HepG2 (cell line): ENCODE data around the gene AASDHPPT. TPM values are rescaled to one million over a fixed set of nuclear protein-coding genes. Genes with fewer than 3 reads are reported as not detected.
A peak's percentile ranks its signal among the peaks of the same experiment; 100 is the strongest.

Experiments
- AHR ChIP-seq: IDR thresholded peaks from 2 replicates; pipeline ENCODE4 v1.6.1; 2018; ENCODE audit warnings: missing genetic modification reagents, missing compliant biosample characterization
- ATAD3A ChIP-seq: sonication (generic); formaldehyde crosslinking; IDR thresholded peaks from 2 replicates; pipeline ENCODE4 v1.4.0; 2020; ENCODE audit warnings: missing genetic modification reagents
- GABPB1 ChIP-seq: IDR thresholded peaks from 2 replicates; pipeline ENCODE4 v1.6.1; 2016; ENCODE audit warnings: mild to moderate bottlenecking, missing genetic modification reagents, moderate library complexity, missing compliant biosample characterization
- HOXA3 ChIP-seq: sonication (generic); formaldehyde crosslinking; IDR thresholded peaks from 2 replicates; pipeline ENCODE4 v1.5.0; 2020; ENCODE audit warnings: missing genetic modification reagents
- PATZ1 ChIP-seq: sonication (generic); formaldehyde crosslinking; IDR thresholded peaks from 2 replicates; pipeline ENCODE4 v1.4.0; 2020; ENCODE audit warnings: missing genetic modification reagents
- PAXIP1 ChIP-seq: sonication (generic); formaldehyde crosslinking; conservative IDR thresholded peaks from 2 replicates; pipeline ENCODE4 v1.4.0; 2020; ENCODE audit warnings: mild to moderate bottlenecking, missing genetic modification reagents, moderate library complexity
- POLR2A ChIP-seq, 2 experiments: IDR thresholded peaks; 2 replicates each; pipeline ENCODE4 v1.6.1; 2011; ENCODE audit warnings: low read depth in 2 of 2, low read length in 2 of 2, mild to moderate bottlenecking in 1 of 2, moderate library complexity in 1 of 2; ENCODE audit not compliant: insufficient read depth in 1 of 2
- RBM39 ChIP-seq: fragments of 200-400 bp; formaldehyde crosslinking; IDR thresholded peaks from one replicate; pipeline ENCODE4 v1.6.1; 2018; ENCODE audit warnings: antibody characterized with exemption, mild to moderate bottlenecking, low read depth, low read length; ENCODE audit not compliant: poor library complexity, severe bottlenecking
- SALL2 ChIP-seq: sonication (generic); formaldehyde crosslinking; IDR thresholded peaks from 2 replicates; pipeline ENCODE4 v1.8.1; 2023; ENCODE audit warnings: mild to moderate bottlenecking, missing genetic modification reagents, inconsistent platforms
- SAP130 ChIP-seq: IDR thresholded peaks from 2 replicates; pipeline ENCODE4 v1.6.1; 2016; ENCODE audit warnings: low read depth
- ZNF274 ChIP-seq: sonication (generic); formaldehyde crosslinking; IDR thresholded peaks from 2 replicates; pipeline ENCODE4 v1.5.1; 2020; ENCODE audit warnings: mild to moderate bottlenecking, missing genetic modification reagents
- ZNF335 ChIP-seq: sonication (generic); formaldehyde crosslinking; IDR thresholded peaks from 2 replicates; pipeline ENCODE4 v1.4.0; 2020; ENCODE audit warnings: missing genetic modification reagents
- ZNF501 ChIP-seq: sonication (generic); formaldehyde crosslinking; IDR thresholded peaks from 2 replicates; pipeline ENCODE4 v1.5.1; 2020; ENCODE audit warnings: mild to moderate bottlenecking, moderate library complexity, missing genetic modification reagents
- ZNF644 ChIP-seq: IDR thresholded peaks from 2 replicates; pipeline ENCODE4 v1.6.1; 2016; ENCODE audit warnings: low read depth
- ZNF768 ChIP-seq: sonication (generic); formaldehyde crosslinking; IDR thresholded peaks from 2 replicates; pipeline ENCODE4 v1.4.0; 2020; ENCODE audit warnings: missing genetic modification reagents
- ZZZ3 ChIP-seq: sonication (generic); formaldehyde crosslinking; IDR thresholded peaks from 2 replicates; pipeline ENCODE4 v1.4.0; 2020; ENCODE audit warnings: missing genetic modification reagents, mild to moderate bottlenecking, borderline replicate concordance
- polyA plus RNA-seq, 8 experiments: library from polyadenylated mRNA; depleted of rRNA in 3 of 8; stranded (reverse) in 7 of 8; unstranded in 1 of 8; fragments of >200 nt; fragmentation: Illumina TruSeq in 4 of 8; extraction: Trizol in 4 of 8; gene quantifications; 2 replicates each; pipeline versions ENCODE4 v1.2.1 to v1.2.3, GENCODE V29; 2011 to 2016; ENCODE audit warnings: low read depth in 4 of 8, missing spikeins in 1 of 8, mixed read lengths in 1 of 8; ENCODE audit not compliant: insufficient read depth in 1 of 8
- total RNA-seq, 5 experiments: library from RNA; depleted of rRNA; stranded (reverse); fragments of >200 nt; fragmentation: Illumina TruSeq; extraction: Trizol; gene quantifications; 2 replicates each; pipeline ENCODE4 v1.2.3, GENCODE V29; 2016; ENCODE audit warnings: low read depth in 1 of 5

AASDHPPT gene
- total and polyA plus RNA-seq, 2 of the 13 experiments (the other 11 are each of a cell fraction or from before 2014, with no cell fraction given): 20.2 to 43.7 TPM

- TF ChIP-seq POLR2A (IDR thresholded peaks at IDR 0.05; ENCODE audit: insufficient read depth in 1 of 2, low read depth in 2 of 2, low read length in 2 of 2) (peak; percentile 66 to 84; a peak in 3 of 4 replicates), SALL2 (CRISPR knock-in tag) (peak; percentile 83), ZNF644 (CRISPR knock-in tag) (peak; percentile 21; the same call in 1 of the 2 replicates), AHR (CRISPR knock-in tag) (peak; percentile 89; the same call in 1 of the 2 replicates), RBM39 (peak; percentile 57), ZNF501 (CRISPR knock-in tag) (no peak; the same call in 1 of the 2 replicates), ZNF768 (CRISPR knock-in tag) (peak; percentile 16; the same call in 1 of the 2 replicates), SAP130 (CRISPR knock-in tag) (peak; percentile 56), ATAD3A (CRISPR knock-in tag) (no peak), ZZZ3 (no peak), GABPB1 (no peak; the same call in 1 of the 2 replicates), PAXIP1 (CRISPR knock-in tag) (peak; percentile 29; the same call in 1 of the 2 replicates), ZNF274 (CRISPR knock-in tag) (peak; percentile 48; the same call in 1 of the 2 replicates), HOXA3 (CRISPR knock-in tag) (peak; percentile 75), PATZ1 (peak; percentile 37; the same call in 1 of the 2 replicates), ZNF335 (CRISPR knock-in tag) (no peak)
Observed at GRCh38 chr11:106076919-106077608, 398 bp upstream of the AASDHPPT start, which contains the start of gene KBTBD3 (continued).
